HepG2 (cell line): ENCODE results near the gene DDX46. TPM values are rescaled to one million over a fixed set of nuclear protein-coding genes. Genes with fewer than 3 reads are reported as not detected.

ENCODE experiments used
- BATF2 ChIP-seq: sonication (generic); formaldehyde crosslinking; IDR thresholded peaks from 2 replicates; pipeline ENCODE4 v1.8.0; 2022; ENCODE audit warnings: mild to moderate bottlenecking, missing genetic modification reagents, moderate library complexity
- FOXJ3 ChIP-seq: sonication (generic); formaldehyde crosslinking; IDR thresholded peaks from 2 replicates; pipeline ENCODE4 v1.4.0; 2020; ENCODE audit warnings: missing genetic modification reagents, mild to moderate bottlenecking, borderline replicate concordance
- HMGA1 ChIP-seq: sonication (generic); formaldehyde crosslinking; conservative IDR thresholded peaks from 2 replicates; pipeline ENCODE4 v1.4.0; 2020; ENCODE audit warnings: missing genetic modification reagents
- MXD3 ChIP-seq: IDR thresholded peaks from 2 replicates; pipeline ENCODE4 v1.6.1; 2016; ENCODE audit warnings: mild to moderate bottlenecking, missing biosample characterization, missing genetic modification reagents
- PAX8 ChIP-seq: sonication (generic); formaldehyde crosslinking; IDR thresholded peaks from 2 replicates; pipeline ENCODE4 v1.8.0; 2022; ENCODE audit warnings: mild to moderate bottlenecking, missing genetic modification reagents, borderline replicate concordance
- TMF1 ChIP-seq: sonication (generic); formaldehyde crosslinking; IDR thresholded peaks from 2 replicates; pipeline ENCODE4 v1.8.1; 2022; ENCODE audit warnings: low read depth, missing genetic modification reagents
- ZBTB4 ChIP-seq: sonication (generic); formaldehyde crosslinking; IDR thresholded peaks from 2 replicates; pipeline ENCODE4 v1.4.0; 2020; ENCODE audit warnings: missing genetic modification reagents, mild to moderate bottlenecking, borderline replicate concordance
- ZKSCAN8 ChIP-seq: IDR thresholded peaks from 2 replicates; pipeline ENCODE4 v1.6.1; 2016; ENCODE audit warnings: borderline replicate concordance, missing genetic modification reagents, missing compliant biosample characterization
- ZNF407 ChIP-seq: sonication (generic); formaldehyde crosslinking; IDR thresholded peaks from one replicate; pipeline ENCODE4 v1.5.1; 2020; ENCODE audit warnings: mild to moderate bottlenecking, missing genetic modification reagents; ENCODE audit errors: not compliant biosample characterization
- ZNF619 ChIP-seq: sonication (generic); formaldehyde crosslinking; IDR thresholded peaks from 2 replicates; pipeline ENCODE4 v1.4.0; 2020; ENCODE audit warnings: mild to moderate bottlenecking, missing genetic modification reagents
- ZNF800 ChIP-seq: sonication (generic); formaldehyde crosslinking; IDR thresholded peaks from 2 replicates; pipeline ENCODE4 v1.4.0; 2020; ENCODE audit warnings: missing genetic modification reagents
- polyA plus RNA-seq, 8 experiments: library from polyadenylated mRNA; depleted of rRNA in 3 of 8; stranded (reverse) in 7 of 8; unstranded in 1 of 8; fragments of >200 nt; fragmentation: Illumina TruSeq in 4 of 8; extraction: Trizol in 4 of 8; gene quantifications; 2 replicates each; pipeline versions ENCODE4 v1.2.1 to v1.2.3, GENCODE V29; 2011 to 2016; ENCODE audit warnings: low read depth in 4 of 8, missing spikeins in 1 of 8, mixed read lengths in 1 of 8; ENCODE audit not compliant: insufficient read depth in 1 of 8
- total RNA-seq, 5 experiments: library from RNA; depleted of rRNA; stranded (reverse); fragments of >200 nt; fragmentation: Illumina TruSeq; extraction: Trizol; gene quantifications; 2 replicates each; pipeline ENCODE4 v1.2.3, GENCODE V29; 2016; ENCODE audit warnings: low read depth in 1 of 5

The DDX46 gene
- total and polyA plus RNA-seq, 2 of the 13 experiments (the other 11 are each of a cell fraction or from before 2014, with no cell fraction given), result 27.3 to 59.3 TPM

- 0 out of 2 replicates have a peak, but pooled peaks have one; percentile 83 for TF ChIP-seq PAX8
- peak; percentile 85 for TF ChIP-seq ZBTB4 (CRISPR knock-in tag)
- TF ChIP-seq FOXJ3, result peak; percentile 55; the same call in 1 of the 2 replicates
- TF ChIP-seq ZKSCAN8 (CRISPR knock-in tag), result peak; percentile 57; the same call in 1 of the 2 replicates
- peak; percentile 97 for TF ChIP-seq MXD3 (CRISPR knock-in tag)
- 0 out of 2 replicates have a peak, but pooled peaks have one; percentile 34 for TF ChIP-seq BATF2
- TF ChIP-seq ZNF619, result peak; percentile 92; the same call in 1 of the 2 replicates
- TF ChIP-seq ZNF800 (CRISPR knock-in tag), result peak; percentile 61; the same call in 1 of the 2 replicates
- peak; percentile 94 for TF ChIP-seq ZNF407 (CRISPR knock-in tag)
- TF ChIP-seq TMF1 (CRISPR knock-in tag), result peak; percentile 57; the same call in 1 of the 2 replicates
- TF ChIP-seq HMGA1 (CRISPR knock-in tag), result no peak
Observed at GRCh38 chr5:134873987-134874830, 115.6 kb downstream of the DDX46 start, which contains the start of gene TXNDC15 (continued).
